Dendritic cell treated with granulocyte-macrophage colony-stimulating factor and Interleukin-4, amounts not matched to agents 40 ng/mL and 50 ng/mL, for 4 days (primary cell): Measurements from ENCODE around the gene OST4.

Source experiments
- H3K27ac Mint-ChIP-seq: one replicate; pipeline ENCODE4 v1.8.0; 2022; ENCODE audit warnings: mild to moderate bottlenecking, mixed read lengths
- H3K27me3 Mint-ChIP-seq: one replicate; pipeline ENCODE4 v1.8.0; 2022; ENCODE audit warnings: mild to moderate bottlenecking, mixed read lengths
- H3K36me3 Mint-ChIP-seq: one replicate; pipeline ENCODE4 v1.8.0; 2022; ENCODE audit warnings: low read depth, mixed read lengths
- H3K4me1 Mint-ChIP-seq: one replicate; pipeline ENCODE4 v1.8.0; 2022; ENCODE audit warnings: low read depth, mixed read lengths
- H3K4me3 Mint-ChIP-seq: one replicate; pipeline ENCODE4 v1.8.0; 2022; ENCODE audit warnings: mild to moderate bottlenecking, moderate library complexity, mixed read lengths
- H3K9me3 Mint-ChIP-seq: one replicate; pipeline ENCODE4 v1.8.0; 2022; ENCODE audit warnings: mixed read lengths
- intact Hi-C: fragments of 100-400 bp; cut with micrococcal nuclease; formaldehyde crosslinking; loops from one replicate; pipeline ENCODE4 v1.15.0; 2022

OST4 gene

GRCh38 chr2:27086724-27087593 lies 15.5 kb upstream of the OST4 start, which contains the start of gene KHK:
Gene KHK (plus strand): TSS chr2:27086772. CDS start chr2:27087260, 488 bp downstream.
- H3K27ac Mint-ChIP-seq, result peak within 1 kb of the TSS; percentile 89
- no peaks in the 10 kb centered on the region for H3K9me3 Mint-ChIP-seq
- no peaks in the 10 kb centered on the region for H3K36me3 Mint-ChIP-seq
- H3K4me3 Mint-ChIP-seq, result peak within 1 kb of the TSS; percentile 87
- intact Hi-C loops, result loop anchor here (5.0 kb wide), 1 partner anchor 125 kb away; the partner anchor contains the start of genes ATRAID and SLC5A6
- H3K4me1 Mint-ChIP-seq, result peaks cover 42% of the 10 kb centered on the region
- peaks cover 2% of the 10 kb centered on the region for H3K27me3 Mint-ChIP-seq

DNA sequence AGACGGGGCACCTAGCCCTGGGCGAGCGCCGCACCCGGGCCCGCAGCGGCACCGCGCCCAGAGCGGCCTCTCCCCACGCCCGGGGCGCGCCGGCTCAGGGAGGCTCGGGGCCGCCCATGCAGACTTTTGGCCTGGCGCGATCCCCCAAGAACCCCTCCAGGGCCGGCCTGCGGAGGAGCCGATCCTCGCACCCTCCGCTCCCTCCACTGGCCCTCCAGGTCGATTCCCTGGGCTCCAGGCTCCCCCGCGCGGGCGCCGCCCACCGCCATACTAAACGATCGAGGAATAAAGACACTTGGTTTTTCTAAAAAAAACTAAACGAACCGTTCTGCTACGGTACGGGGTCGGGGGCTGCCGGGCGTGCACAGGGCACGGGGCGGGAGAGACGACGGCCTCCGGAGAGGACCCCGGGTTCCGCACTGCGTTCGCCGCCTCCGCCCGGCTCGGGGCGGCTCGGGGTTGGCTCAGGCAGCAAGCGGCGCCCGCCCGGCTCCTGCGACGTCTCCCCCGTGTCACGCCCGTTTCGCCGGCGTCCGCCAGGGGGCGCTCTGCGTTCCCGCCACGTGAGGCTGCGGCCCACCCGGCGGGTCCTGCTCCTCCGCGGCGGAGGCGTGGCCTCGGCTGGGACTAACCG lies 14.8 kb upstream of the OST4 start:
- no peaks in the 10 kb centered on the region for H3K36me3 Mint-ChIP-seq
- peak overlapping the region; percentile 87 for H3K4me3 Mint-ChIP-seq
- no peaks in the 10 kb centered on the region for H3K9me3 Mint-ChIP-seq
- intact Hi-C loops, result loop anchor here (5.0 kb wide), 1 partner anchor 126 kb away; the partner anchor contains the start of genes ATRAID and SLC5A6
- H3K4me1 Mint-ChIP-seq, result peaks cover 50% of the 10 kb centered on the region
- peaks cover 2% of the 10 kb centered on the region for H3K27me3 Mint-ChIP-seq
- H3K27ac Mint-ChIP-seq, result peak overlapping the region; percentile 89

DNA sequence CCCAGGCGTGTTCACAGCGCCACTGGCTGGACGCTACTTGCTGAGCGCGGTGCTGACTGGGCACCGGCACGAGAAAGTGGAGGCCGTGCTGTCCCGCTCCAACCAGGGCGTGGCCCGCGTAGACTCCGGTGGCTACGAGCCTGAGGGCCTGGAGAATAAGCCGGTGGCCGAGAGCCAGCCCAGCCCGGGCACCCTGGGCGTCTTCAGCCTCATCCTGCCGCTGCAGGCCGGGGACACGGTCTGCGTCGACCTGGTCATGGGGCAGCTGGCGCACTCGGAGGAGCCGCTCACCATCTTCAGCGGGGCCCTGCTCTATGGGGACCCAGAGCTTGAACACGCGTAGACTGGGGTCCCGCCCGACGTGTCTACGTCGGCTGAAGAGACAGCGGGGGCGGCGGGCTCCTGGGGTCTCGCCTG lies 14.2 kb upstream of the OST4 start:
- Mint-ChIP-seq H3K36me3 (no peaks in the 10 kb centered on the region), H3K27me3 (peaks cover 2% of the 10 kb centered on the region), H3K27ac (peak overlapping the region; percentile 89), H3K4me3 (peak overlapping the region; percentile 87), H3K4me1 (peaks cover 55% of the 10 kb centered on the region), H3K9me3 (no peaks in the 10 kb centered on the region)
- intact Hi-C loops, result loop anchor here (5.0 kb wide), 1 partner anchor 127 kb away; the partner anchor contains the start of genes ATRAID and SLC5A6

- peaks cover 60% of the 10 kb centered on the region for H3K4me1 Mint-ChIP-seq
- intact Hi-C loops, result loop anchor here (5.0 kb wide), 1 partner anchor 127 kb away; the partner anchor contains the start of genes ATRAID and SLC5A6
- H3K36me3 Mint-ChIP-seq, result no peaks in the 10 kb centered on the region
- no peaks in the 10 kb centered on the region for H3K9me3 Mint-ChIP-seq
- peaks cover 2% of the 10 kb centered on the region for H3K27me3 Mint-ChIP-seq
- H3K4me3 Mint-ChIP-seq, result peak overlapping the region; percentile 87
- H3K27ac Mint-ChIP-seq, result peak overlapping the region; percentile 89
These were observed 13.7 kb upstream of the OST4 start for GRCh38 chr2:27085062-27085672.

- intact Hi-C loops, result loop anchor here (5.0 kb wide), 2 partner anchors 122 to 128 kb away; partner anchors contain the start of genes ATRAID and SLC5A6
- peak overlapping the region; percentile 89 for H3K27ac Mint-ChIP-seq
- H3K4me1 Mint-ChIP-seq, result peaks cover 65% of the 10 kb centered on the region
- H3K36me3 Mint-ChIP-seq, result no peaks in the 10 kb centered on the region
- H3K9me3 Mint-ChIP-seq, result no peaks in the 10 kb centered on the region
- no peak overlapping the region for H3K4me3 Mint-ChIP-seq
- peaks cover 2% of the 10 kb centered on the region for H3K27me3 Mint-ChIP-seq
These were observed 13.0 kb upstream of the OST4 start for GRCh38 chr2:27084297-27085061.

- intact Hi-C loops, result loop anchor here (5.0 kb wide), 1 partner anchor 121 kb away; no protein-coding TSS in a partner anchor
- Mint-ChIP-seq H3K36me3 (no peaks in the 10 kb centered on the region), H3K4me3 (no peak overlapping the region), H3K4me1 (peaks cover 67% of the 10 kb centered on the region), H3K27me3 (peaks cover 3% of the 10 kb centered on the region), H3K27ac (peak overlapping the region; percentile 89), H3K9me3 (no peaks in the 10 kb centered on the region)
These were observed 12.2 kb upstream of the OST4 start for GRCh38 chr2:27083410-27084296.

GRCh38 chr2:27082773-27083409 lies 11.4 kb upstream of the OST4 start:
- intact Hi-C loops, result loop anchor here (5.0 kb wide), 1 partner anchor 121 kb away; no protein-coding TSS in a partner anchor
- H3K27ac Mint-ChIP-seq, result peak overlapping the region; percentile 89
- H3K4me3 Mint-ChIP-seq, result no peak overlapping the region

DNA sequence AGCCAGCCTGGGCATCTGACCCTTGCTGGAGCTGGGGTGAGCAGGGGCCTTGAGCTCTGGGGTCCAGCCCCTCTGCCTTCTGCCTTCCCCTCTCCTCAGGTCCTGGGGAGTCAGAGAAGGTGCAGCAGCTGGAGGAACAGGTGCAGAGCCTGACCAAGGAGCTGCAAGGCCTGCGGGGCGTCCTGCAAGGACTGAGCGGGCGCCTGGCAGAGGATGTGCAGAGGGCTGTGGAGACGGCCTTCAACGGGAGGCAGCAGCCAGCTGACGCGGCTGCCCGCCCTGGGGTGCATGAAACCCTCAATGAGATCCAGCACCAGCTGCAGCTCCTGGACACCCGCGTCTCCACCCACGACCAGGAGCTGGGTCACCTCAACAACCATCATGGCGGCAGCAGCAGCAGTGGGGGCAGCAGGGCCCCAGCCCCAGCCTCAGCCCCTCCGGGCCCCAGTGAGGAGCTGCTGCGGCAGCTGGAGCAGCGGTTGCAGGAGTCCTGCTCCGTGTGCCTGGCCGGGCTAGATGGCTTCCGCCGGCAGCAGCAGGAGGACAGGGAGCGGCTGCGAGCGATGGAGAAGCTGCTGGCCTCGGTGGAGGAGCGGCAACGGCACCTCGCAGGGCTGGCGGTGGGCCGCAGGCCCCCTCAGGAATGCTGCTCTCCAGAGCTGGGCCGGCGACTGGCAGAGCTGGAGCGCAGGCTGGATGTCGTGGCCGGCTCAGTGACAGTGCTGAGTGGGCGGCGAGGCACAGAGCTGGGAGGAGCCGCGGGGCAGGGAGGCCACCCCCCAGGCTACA lies 10.7 kb upstream of the OST4 start:
- Mint-ChIP-seq H3K27ac (peak overlapping the region; percentile 89), H3K4me3 (no peak overlapping the region), H3K9me3 (no peaks in the 10 kb centered on the region), H3K36me3 (no peaks in the 10 kb centered on the region), H3K27me3 (peaks cover 6% of the 10 kb centered on the region), H3K4me1 (peaks cover 73% of the 10 kb centered on the region)
- intact Hi-C loops, result loop anchor here (1.0 to 5.0 kb wide), 3 partner anchors 11 to 120 kb away; partner anchors contain the start of genes AGBL5 and OST4

More at GRCh38 chr2:27082773-27083409, 11.4 kb upstream of the OST4 start:
- Mint-ChIP-seq H3K4me1 (peaks cover 69% of the 10 kb centered on the region), H3K9me3 (no peaks in the 10 kb centered on the region), H3K27me3 (peaks cover 6% of the 10 kb centered on the region), H3K36me3 (no peaks in the 10 kb centered on the region)

- peaks cover 74% of the 10 kb centered on the region for H3K4me1 Mint-ChIP-seq
- peak overlapping the region; percentile 38 for H3K4me3 Mint-ChIP-seq
- peak overlapping the region; percentile 89 for H3K27ac Mint-ChIP-seq
- peaks cover 9% of the 10 kb centered on the region for H3K27me3 Mint-ChIP-seq
- intact Hi-C loops, result loop anchor here (2.0 to 5.0 kb wide), 2 partner anchors 30 to 118 kb away; partner anchors contain the start of gene AGBL5
- H3K9me3 Mint-ChIP-seq, result no peaks in the 10 kb centered on the region
- H3K36me3 Mint-ChIP-seq, result no peaks in the 10 kb centered on the region
These were observed 9.1 kb upstream of the OST4 start for GRCh38 chr2:27080603-27080936.

DNA sequence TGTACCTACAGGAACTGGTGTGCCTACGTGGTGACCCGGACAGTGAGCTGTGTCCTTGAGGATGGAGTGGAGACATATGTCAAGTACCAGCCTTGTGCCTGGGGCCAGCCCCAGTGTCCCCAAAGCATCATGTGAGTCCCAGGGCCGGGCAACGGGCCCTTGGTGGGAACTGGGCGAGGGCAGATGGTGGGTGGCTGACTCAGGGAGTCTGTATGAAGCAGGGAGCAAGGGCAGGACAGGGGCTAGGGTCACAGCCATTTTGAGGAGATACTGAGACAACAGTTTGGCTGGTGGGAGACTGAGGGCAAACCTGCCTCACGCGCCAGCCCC lies 8.7 kb upstream of the OST4 start:
- peaks cover 9% of the 10 kb centered on the region for H3K27me3 Mint-ChIP-seq

More for the DNA sequence above, 8.7 kb upstream of the OST4 start:
- Mint-ChIP-seq H3K9me3 (no peaks in the 10 kb centered on the region), H3K4me3 (no peak overlapping the region), H3K27ac (peak overlapping the region; percentile 89), H3K4me1 (peaks cover 74% of the 10 kb centered on the region), H3K36me3 (no peaks in the 10 kb centered on the region)
- intact Hi-C loops, result loop anchor here (2.0 to 5.0 kb wide), 2 partner anchors 29 to 118 kb away; partner anchors contain the start of gene AGBL5
